Measurements from ENCODE around the gene MIB2. TPM values are rescaled to one million over a fixed set of nuclear protein-coding genes. Genes with fewer than 3 reads are reported as not detected.

Gene MIB2
- total RNA-seq, 1 donor from 2014 or later = 7.5 TPM

DNA sequence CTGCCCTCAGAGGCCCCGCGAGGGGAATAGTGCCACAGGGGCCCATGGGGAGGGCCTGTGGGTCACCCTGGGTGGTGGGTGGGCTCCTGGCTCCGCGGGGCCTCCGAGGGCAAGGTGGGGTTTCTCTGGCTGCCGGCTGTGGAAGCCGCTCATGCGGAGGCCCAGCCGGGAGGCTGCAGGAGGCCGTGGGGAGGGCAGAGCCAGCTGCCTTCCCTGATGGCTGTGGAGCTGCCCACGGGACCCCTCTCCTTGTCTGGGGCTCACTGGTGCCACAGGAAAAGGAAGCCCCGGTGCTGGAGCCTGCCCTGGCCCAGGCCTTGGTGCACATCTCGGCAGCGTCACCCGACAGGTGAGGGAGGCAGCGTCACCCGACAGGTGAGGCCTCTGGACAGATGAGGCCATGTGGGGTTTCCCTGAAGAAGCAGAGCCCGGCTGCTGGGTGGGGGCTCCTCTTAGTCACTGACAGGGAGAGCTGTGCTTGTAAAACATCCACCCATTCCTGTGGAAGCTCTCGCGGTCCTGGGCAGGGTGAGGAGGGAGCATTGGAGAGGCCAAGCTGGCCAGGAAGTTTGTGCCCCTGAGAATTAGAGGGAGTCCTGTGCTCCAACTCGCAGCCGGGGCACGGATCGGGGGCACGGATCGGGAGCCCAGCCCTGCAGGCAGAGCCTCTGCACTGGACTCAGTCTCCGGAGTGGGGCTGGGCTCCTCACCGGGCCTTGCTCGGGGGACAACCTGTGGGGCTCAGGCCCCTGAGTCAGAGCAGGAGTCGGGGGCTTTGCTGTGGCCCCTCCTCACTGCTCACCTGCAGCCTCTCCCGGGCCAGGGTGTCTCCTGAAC lies 6.1 kb downstream of the MIB2 start:
- peaks cover 3% of the 10 kb centered on the region for H3K36me3 Mint-ChIP-seq
- Histone ChIP-seq H3K4me3 (no peak overlapping the region), H3K36me3 (no peaks in the 10 kb centered on the region), H4K20me1 (ENCODE audit: low read depth) (peaks cover 38% of the 10 kb centered on the region), H3K79me2 (ENCODE audit: low read depth) (peaks cover 9% of the 10 kb centered on the region), H3K9me3 (ENCODE audit: low read depth) (no peaks in the 10 kb centered on the region), H3K9ac (no peak overlapping the region), H3K27me3 (no peaks in the 10 kb centered on the region), H2AFZ (replicated peaks) (no peak overlapping the region), H3K4me1 (peaks cover 4% of the 10 kb centered on the region), H3K4me2 (no peak overlapping the region), H3K27ac (peak overlapping the region; percentile 49), H3F3A (ENCODE audit: low read depth) (peaks cover 3% of the 10 kb centered on the region)
- TF ChIP-seq EZH2phosphoT487 (IDR thresholded peaks at IDR 0.05) (no peak), EZH2 (IDR thresholded peaks at IDR 0.05) (no peak)
- TF ChIP-seq, protein P1, sequence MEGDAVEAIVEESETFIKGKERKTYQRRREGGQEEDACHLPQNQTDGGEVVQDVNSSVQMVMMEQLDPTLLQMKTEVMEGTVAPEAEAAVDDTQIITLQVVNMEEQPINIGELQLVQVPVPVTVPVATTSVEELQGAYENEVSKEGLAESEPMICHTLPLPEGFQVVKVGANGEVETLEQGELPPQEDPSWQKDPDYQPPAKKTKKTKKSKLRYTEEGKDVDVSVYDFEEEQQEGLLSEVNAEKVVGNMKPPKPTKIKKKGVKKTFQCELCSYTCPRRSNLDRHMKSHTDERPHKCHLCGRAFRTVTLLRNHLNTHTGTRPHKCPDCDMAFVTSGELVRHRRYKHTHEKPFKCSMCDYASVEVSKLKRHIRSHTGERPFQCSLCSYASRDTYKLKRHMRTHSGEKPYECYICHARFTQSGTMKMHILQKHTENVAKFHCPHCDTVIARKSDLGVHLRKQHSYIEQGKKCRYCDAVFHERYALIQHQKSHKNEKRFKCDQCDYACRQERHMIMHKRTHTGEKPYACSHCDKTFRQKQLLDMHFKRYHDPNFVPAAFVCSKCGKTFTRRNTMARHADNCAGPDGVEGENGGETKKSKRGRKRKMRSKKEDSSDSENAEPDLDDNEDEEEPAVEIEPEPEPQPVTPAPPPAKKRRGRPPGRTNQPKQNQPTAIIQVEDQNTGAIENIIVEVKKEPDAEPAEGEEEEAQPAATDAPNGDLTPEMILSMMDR (IDR thresholded peaks at IDR 0.05) = no peak
- H3K9me3 Mint-ChIP-seq = no peaks in the 10 kb centered on the region
- peaks cover 15% of the 10 kb centered on the region for H3K4me1 Mint-ChIP-seq
- H3K27me3 Mint-ChIP-seq (ENCODE audit: insufficient read depth, low read depth) = no peaks in the 10 kb centered on the region
- DNase-seq (ENCODE audit: low spot score) = no peak
- no peak overlapping the region for H3K27ac Mint-ChIP-seq
- no peak overlapping the region for H3K4me3 Mint-ChIP-seq

DNA sequence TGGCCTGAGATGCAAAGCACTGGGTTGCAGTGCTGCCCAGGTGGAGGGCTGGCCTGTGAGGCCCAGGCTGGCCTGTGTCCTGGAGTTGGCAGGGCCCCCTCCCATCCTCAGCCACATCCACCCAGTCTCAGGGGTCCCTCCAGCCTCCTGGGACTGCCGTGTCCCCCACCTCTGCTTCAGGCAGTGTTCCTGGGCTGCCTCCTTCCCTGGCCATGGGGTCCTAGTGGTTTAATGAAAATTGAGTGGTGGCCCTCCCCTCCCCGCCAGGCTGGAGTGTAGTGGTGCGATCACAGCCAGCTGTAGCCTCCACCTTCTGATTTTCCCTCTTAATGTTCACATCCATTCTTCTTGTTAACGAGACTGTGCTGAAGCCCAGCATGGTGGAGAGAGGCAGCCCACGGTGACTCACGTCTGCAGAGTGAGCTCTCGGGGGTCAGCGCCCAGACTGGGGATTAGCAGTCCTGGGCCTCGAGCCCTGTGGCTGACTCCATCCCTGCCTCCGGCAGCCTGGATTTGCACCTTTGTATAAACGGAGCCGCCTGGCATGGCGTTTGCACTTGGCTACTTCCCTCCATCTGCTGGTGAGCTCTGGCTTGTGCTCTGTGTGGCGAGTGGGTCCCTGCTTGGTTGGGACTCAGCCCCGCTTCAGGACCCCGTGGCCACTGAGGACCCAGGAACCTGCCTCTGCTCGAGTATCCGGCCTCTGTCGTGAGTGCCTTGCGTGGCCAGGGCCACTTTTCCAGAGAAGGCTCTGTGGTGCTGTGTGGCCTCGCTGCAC lies 6.9 kb downstream of the MIB2 start:
- Histone ChIP-seq H3K4me3 (no peak overlapping the region), H3K9ac (no peak overlapping the region), H3F3A (ENCODE audit: low read depth) (no peaks in the 10 kb centered on the region), H3K27ac (peak overlapping the region; percentile 49), H3K4me1 (no peaks in the 10 kb centered on the region), H4K20me1 (ENCODE audit: low read depth) (peaks cover 30% of the 10 kb centered on the region), H3K27me3 (no peaks in the 10 kb centered on the region), H3K36me3 (no peaks in the 10 kb centered on the region), H2AFZ (replicated peaks) (no peak overlapping the region), H3K9me3 (ENCODE audit: low read depth) (no peaks in the 10 kb centered on the region), H3K4me2 (no peak overlapping the region), H3K79me2 (ENCODE audit: low read depth) (peaks cover under 1% of the 10 kb centered on the region)
- TF ChIP-seq, protein P1 (IDR thresholded peaks at IDR 0.05) = no peak
- no peak for TF ChIP-seq EZH2 (IDR thresholded peaks at IDR 0.05)
- no peak for TF ChIP-seq EZH2phosphoT487 (IDR thresholded peaks at IDR 0.05)
- no peak overlapping the region for H3K4me3 Mint-ChIP-seq
- H3K27ac Mint-ChIP-seq = peak overlapping the region; percentile 94
- no peaks in the 10 kb centered on the region for H3K27me3 Mint-ChIP-seq (ENCODE audit: insufficient read depth, low read depth)
- DNase-seq (ENCODE audit: low spot score) = no peak
- peaks cover 13% of the 10 kb centered on the region for H3K4me1 Mint-ChIP-seq
- peaks cover 3% of the 10 kb centered on the region for H3K36me3 Mint-ChIP-seq
- no peaks in the 10 kb centered on the region for H3K9me3 Mint-ChIP-seq

DNA sequence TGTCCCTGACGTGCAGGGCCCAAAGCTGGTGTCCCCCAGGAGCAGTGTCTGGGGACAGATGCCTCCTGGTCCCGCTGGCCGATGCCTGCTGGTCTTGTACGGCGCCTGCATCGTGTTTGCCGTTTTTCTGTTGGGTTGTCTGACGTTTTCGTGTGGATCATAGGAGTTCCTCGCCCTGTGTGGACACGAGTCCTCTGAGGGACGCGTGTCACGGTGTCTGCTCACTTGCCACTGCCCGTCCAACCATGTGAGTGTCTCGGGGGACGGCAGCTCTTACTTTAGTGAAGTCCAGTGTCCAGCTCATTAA lies 7.4 kb downstream of the MIB2 start:
- Histone ChIP-seq H3K79me2 (ENCODE audit: low read depth) (no peaks in the 10 kb centered on the region), H2AFZ (replicated peaks) (no peak overlapping the region), H3K4me1 (no peaks in the 10 kb centered on the region), H3F3A (ENCODE audit: low read depth) (no peaks in the 10 kb centered on the region), H3K4me2 (no peak overlapping the region), H3K9me3 (ENCODE audit: low read depth) (no peaks in the 10 kb centered on the region), H3K27me3 (no peaks in the 10 kb centered on the region), H4K20me1 (ENCODE audit: low read depth) (peaks cover 25% of the 10 kb centered on the region), H3K36me3 (no peaks in the 10 kb centered on the region), H3K9ac (no peak overlapping the region), H3K27ac (no peak overlapping the region), H3K4me3 (no peak overlapping the region)
- no peak for DNase-seq (ENCODE audit: low spot score)
- H3K4me3 Mint-ChIP-seq = peak overlapping the region; percentile 31
- H3K27me3 Mint-ChIP-seq (ENCODE audit: insufficient read depth, low read depth) = no peaks in the 10 kb centered on the region
- peak overlapping the region; percentile 94 for H3K27ac Mint-ChIP-seq
- TF ChIP-seq EZH2phosphoT487 (IDR thresholded peaks at IDR 0.05) (no peak), EZH2 (IDR thresholded peaks at IDR 0.05) (no peak)
- TF ChIP-seq, protein P1 (IDR thresholded peaks at IDR 0.05) = no peak
- H3K36me3 Mint-ChIP-seq = peaks cover 1% of the 10 kb centered on the region
- H3K9me3 Mint-ChIP-seq = no peaks in the 10 kb centered on the region
- H3K4me1 Mint-ChIP-seq = peaks cover 8% of the 10 kb centered on the region

Measured in neural progenitor cell (in vitro differentiated cells).